ENCODE data around the gene TTC34. TPM values are rescaled to one million over a fixed set of nuclear protein-coding genes. Genes with fewer than 3 reads are reported as not detected.
"Not testable (repeated sequence)": the region's sequence is repeated elsewhere in the genome, so short reads cannot be mapped to it uniquely, and the experiment has no call there.

The TTC34 gene
- total RNA-seq, 1 donor from 2014 or later, result 0.13 TPM

DNA sequence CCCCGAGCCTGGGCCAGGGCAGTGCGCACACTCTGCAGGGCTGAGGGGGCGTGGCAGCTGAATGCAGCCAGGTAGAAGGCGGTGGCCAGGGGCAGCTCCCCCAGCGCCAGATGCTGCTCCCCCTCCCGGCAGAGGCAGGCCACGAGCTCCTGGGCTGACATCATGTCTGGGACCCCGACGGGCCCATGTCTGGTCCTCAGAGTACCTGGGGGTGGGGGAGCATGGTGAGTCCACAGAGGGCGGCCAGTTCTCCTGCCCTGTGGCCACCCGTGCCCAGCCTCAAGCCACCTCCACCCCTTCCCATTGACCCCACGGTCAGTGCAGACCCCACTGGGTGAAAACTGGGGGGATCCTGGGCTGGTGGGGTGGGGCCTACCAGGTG lies 838 bp downstream of the TTC34 start:
- no peaks in the 10 kb centered on the region for H3K36me3 ChIP-seq (ENCODE audit: control insufficient read depth, insufficient read depth, low read length)
- no peak overlapping the region for H3K4me3 ChIP-seq (ENCODE audit: low read depth, low read length)
- H3K27me3 ChIP-seq (ENCODE audit: control insufficient read depth, insufficient read depth, low read length), result no peaks in the 10 kb centered on the region
- TF ChIP-seq, protein P1, sequence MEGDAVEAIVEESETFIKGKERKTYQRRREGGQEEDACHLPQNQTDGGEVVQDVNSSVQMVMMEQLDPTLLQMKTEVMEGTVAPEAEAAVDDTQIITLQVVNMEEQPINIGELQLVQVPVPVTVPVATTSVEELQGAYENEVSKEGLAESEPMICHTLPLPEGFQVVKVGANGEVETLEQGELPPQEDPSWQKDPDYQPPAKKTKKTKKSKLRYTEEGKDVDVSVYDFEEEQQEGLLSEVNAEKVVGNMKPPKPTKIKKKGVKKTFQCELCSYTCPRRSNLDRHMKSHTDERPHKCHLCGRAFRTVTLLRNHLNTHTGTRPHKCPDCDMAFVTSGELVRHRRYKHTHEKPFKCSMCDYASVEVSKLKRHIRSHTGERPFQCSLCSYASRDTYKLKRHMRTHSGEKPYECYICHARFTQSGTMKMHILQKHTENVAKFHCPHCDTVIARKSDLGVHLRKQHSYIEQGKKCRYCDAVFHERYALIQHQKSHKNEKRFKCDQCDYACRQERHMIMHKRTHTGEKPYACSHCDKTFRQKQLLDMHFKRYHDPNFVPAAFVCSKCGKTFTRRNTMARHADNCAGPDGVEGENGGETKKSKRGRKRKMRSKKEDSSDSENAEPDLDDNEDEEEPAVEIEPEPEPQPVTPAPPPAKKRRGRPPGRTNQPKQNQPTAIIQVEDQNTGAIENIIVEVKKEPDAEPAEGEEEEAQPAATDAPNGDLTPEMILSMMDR (IDR thresholded peaks at IDR 0.05; ENCODE audit: insufficient read depth, low read length, poor library complexity, severe bottlenecking), result no peak
- DNase-seq (ENCODE audit: low read depth), result no peak

DNA sequence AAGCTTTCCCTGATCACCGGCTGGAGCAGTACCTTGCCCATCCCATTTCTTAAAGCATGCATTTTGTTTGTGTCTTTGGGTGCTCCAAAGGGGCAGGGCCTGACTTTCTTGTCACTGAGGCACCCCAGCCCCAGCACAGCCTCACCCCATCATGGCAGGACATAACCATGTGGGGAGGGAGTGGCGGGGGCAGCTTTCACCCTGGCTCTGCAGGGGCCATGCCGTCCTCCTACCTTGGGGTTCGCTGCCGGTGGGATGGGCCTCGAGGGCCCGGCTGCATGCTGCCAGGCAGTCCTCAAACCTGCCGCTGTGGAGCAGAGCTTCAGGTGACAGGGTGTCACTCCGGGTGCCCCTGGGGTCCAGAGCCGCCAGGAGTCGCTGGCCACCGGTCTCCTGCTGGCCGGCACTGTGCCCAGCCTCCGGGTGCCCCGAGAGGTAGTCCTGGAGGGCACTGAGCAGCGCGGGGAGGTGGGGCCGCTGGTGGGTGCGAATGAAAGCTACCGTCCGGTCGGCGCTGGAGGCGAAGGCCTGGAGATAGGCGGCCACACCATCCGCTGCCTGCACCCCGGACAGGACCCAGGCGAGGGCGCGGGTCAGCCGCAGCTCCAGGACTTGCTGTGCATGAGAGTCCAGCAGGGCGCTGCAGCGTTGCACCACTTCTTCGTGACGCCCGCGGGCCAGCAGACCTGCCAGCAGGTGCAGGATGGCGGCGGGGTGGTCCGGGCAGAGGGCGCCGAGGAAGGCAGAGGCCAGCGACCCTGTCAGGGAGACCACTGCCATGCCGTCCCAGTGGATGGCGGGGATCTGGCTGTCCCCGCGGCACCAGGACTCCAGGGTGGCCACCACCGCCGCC lies 1.5 kb downstream of the TTC34 start:
- Histone ChIP-seq H3K4me3 (ENCODE audit: low read depth, low read length) (no peak overlapping the region), H3K27me3 (ENCODE audit: control insufficient read depth, insufficient read depth, low read length) (no peaks in the 10 kb centered on the region), H3K36me3 (ENCODE audit: control insufficient read depth, insufficient read depth, low read length) (no peaks in the 10 kb centered on the region)
- TF ChIP-seq, protein P1 (IDR thresholded peaks at IDR 0.05; ENCODE audit: insufficient read depth, low read length, poor library complexity, severe bottlenecking), result no peak
- no peak for DNase-seq (ENCODE audit: low read depth)

DNA sequence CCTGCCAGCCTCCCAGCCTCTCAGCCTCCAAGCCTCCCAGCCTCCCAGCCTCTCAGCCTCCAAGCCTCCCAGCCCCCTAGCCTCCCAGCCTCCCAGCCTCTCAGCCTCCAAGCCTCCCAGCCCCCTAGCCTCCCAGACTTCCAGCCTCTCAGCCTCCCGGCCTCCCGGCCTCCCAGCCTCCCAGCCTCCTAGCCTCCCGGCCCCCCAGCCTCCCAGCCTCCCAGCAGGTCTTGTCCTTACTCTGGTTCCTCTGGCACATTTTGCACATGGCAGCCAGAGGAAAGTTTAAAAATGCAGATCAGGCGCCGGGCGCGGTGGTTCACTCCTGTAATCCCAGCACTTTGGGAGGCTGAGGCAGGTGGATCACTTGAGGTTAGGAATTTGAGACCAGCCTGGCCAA lies 2.5 kb downstream of the TTC34 start:
- not testable (repeated sequence) for DNase-seq (ENCODE audit: low read depth); H3K36me3 ChIP-seq (ENCODE audit: control insufficient read depth, insufficient read depth, low read length); H3K4me3 ChIP-seq (ENCODE audit: low read depth, low read length); H3K27me3 ChIP-seq (ENCODE audit: control insufficient read depth, insufficient read depth, low read length)

DNA sequence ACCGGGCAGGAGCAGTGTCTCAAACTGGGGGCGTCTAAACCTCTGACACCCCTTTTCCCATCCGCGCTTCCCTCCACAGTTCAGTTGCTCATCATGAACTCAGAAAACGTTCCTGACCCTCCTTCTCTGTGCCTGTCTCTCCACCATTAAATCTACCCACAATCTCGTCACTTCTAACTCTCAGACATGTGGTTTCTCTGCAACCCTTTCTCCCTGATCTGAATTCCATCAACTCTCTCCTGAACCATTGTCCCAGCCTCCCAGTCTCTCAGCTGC lies 3.8 kb downstream of the TTC34 start:
- H3K4me3 ChIP-seq (ENCODE audit: low read depth, low read length), result no peak overlapping the region
- H3K36me3 ChIP-seq (ENCODE audit: control insufficient read depth, insufficient read depth, low read length), result no peaks in the 10 kb centered on the region
- no peak for DNase-seq (ENCODE audit: low read depth)
- H3K27me3 ChIP-seq (ENCODE audit: control insufficient read depth, insufficient read depth, low read length), result no peaks in the 10 kb centered on the region
- TF ChIP-seq, protein P1 (IDR thresholded peaks at IDR 0.05; ENCODE audit: insufficient read depth, low read length, poor library complexity, severe bottlenecking), result no peak

DNA sequence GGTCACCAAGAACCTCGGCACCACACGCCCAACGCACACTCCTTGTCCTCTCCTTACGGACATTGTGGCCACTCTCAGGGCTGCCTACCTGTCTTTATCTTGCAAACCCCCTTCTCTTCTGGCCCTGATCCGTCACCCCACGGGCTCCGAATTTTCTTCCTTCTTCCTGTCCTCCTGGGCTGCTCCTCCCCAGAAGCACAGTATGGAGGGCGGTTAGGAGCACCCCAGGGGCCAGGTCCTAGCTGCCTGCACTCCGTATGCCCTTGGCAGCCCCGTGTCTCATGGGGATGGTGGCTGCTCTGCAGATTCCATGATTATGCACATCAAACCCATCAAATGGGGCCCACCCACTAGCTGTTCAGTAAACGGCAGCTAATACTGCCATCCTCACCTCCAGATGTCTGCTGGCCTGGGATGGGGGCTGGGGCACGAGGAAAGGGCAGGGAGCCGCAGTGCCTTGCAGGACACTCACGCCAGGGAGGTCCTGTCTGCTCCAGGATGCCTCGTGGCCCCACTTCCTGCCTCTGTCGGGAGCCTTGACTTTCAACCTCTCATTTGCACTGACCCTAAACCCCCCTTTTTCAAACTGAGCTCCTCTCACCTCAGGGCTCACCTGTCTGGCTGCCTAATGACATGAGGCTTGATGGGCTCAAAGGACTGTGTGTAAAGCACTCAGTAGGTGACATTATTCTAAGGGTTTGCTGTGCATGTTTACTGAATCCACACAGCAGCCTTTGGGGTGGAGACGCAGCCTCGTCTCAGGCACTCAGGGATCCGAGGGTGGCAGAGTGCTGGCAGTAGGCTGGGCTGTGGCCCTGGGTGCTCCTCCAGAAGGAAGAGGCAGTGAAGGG lies 4.4 kb downstream of the TTC34 start:
- TF ChIP-seq, protein P1 (IDR thresholded peaks at IDR 0.05; ENCODE audit: insufficient read depth, low read length, poor library complexity, severe bottlenecking), result no peak
- Histone ChIP-seq H3K36me3 (ENCODE audit: control insufficient read depth, insufficient read depth, low read length) (no peaks in the 10 kb centered on the region), H3K27me3 (ENCODE audit: control insufficient read depth, insufficient read depth, low read length) (no peaks in the 10 kb centered on the region), H3K4me3 (ENCODE audit: low read depth, low read length) (no peak overlapping the region)
- DNase-seq (ENCODE audit: low read depth), result no peak

DNA sequence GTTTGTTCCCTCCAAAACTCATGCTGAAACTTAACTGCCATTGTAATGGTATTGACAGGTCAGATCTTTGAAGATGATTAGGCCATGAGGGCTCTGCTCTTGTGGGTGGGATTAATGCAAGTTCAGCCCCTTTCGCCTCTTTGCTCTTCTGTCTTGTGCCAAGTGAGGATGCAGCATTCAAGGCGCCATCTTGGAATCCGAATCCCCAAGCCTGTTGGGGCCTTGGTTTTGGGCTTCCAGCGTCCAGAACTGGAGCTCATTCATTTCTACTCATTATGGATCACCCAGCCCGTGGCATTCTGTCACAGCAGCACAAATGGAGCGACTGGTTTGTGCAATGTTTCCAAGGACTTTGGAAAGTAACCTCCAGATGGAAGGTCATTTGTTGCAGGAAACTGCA lies 5.6 kb downstream of the TTC34 start:
- H3K4me3 ChIP-seq (ENCODE audit: low read depth, low read length), result no peak overlapping the region
- no peaks in the 10 kb centered on the region for H3K36me3 ChIP-seq (ENCODE audit: control insufficient read depth, insufficient read depth, low read length)
- H3K27me3 ChIP-seq (ENCODE audit: control insufficient read depth, insufficient read depth, low read length), result no peaks in the 10 kb centered on the region
- TF ChIP-seq, protein P1 (IDR thresholded peaks at IDR 0.05; ENCODE audit: insufficient read depth, low read length, poor library complexity, severe bottlenecking), result no peak
- DNase-seq (ENCODE audit: low read depth), result no peak

Measured in kidney epithelial cell (primary cell).